HG03521 (cell line): Measurements from ENCODE around the gene SNX20.

Experiments
- ATAC-seq: cut with Tn5 transposase; IDR thresholded peaks from one replicate; pipeline ENCODE4 v1.9.1; 2021; ENCODE audit warnings: mild to moderate bottlenecking, moderate library complexity; ENCODE audit not compliant: unreplicated experiment

Gene SNX20

GRCh38 chr16:50705436-50706110 lies 24.5 kb upstream of the SNX20 start:
- no peak for ATAC-seq

GRCh38 chr16:50704245-50704644 lies 23.1 kb upstream of the SNX20 start:
- ATAC-seq = no peak

DNA sequence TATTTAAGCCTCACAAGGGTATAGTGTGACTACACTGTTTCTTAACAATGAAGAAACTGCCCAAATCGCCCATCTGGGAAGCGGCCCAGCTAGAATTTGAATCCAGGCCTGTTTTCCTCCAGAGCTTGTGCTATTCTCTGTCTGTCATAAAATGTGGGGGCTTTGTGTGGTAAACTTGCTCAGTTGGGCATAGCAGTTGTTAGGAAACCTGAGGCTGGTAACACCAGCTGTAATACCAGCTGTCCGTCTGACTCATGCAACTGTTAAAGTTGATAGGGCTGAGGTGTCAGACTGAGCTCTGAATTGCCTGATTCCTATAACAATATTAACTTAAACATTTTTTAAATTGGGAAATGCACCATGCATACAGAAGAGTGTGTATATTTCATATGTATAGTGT lies 21.6 kb upstream of the SNX20 start:
- no peak for ATAC-seq

DNA sequence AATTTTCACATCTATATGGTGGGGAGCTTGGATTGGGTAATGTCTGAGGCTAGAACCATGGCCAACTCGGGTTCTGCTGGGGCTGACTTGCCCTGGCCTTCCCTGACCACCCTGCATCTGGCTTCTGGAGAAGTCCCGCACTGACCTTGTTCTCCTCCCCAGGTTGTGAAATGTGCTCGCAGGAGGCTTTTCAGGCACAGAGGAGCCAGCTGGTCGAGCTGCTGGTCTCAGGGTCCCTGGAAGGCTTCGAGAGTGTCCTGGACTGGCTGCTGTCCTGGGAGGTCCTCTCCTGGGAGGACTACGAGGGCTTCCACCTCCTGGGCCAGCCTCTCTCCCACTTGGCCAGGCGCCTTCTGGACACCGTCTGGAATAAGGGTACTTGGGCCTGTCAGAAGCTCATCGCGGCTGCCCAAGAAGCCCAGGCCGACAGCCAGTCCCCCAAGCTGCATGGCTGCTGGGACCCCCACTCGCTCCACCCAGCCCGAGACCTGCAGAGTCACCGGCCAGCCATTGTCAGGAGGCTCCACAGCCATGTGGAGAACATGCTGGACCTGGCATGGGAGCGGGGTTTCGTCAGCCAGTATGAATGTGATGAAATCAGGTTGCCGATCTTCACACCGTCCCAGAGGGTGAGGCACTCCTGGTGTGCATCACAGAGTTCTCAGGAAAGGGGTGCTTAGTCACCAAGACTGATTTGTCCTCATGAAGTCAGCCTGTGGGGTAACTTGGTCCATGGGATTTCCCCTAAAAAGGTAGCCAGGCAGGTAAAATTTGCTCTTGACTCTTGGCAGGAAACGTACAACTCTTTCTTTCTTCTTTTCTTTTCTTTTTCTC lies 18.4 kb upstream of the SNX20 start:
- ATAC-seq = no peak

GRCh38 chr16:50697881-50698767 lies 17.0 kb upstream of the SNX20 start:
- ATAC-seq = peak; percentile 34

- no peak for ATAC-seq
These were observed 16.3 kb upstream of the SNX20 start for GRCh38 chr16:50697421-50697715.

DNA sequence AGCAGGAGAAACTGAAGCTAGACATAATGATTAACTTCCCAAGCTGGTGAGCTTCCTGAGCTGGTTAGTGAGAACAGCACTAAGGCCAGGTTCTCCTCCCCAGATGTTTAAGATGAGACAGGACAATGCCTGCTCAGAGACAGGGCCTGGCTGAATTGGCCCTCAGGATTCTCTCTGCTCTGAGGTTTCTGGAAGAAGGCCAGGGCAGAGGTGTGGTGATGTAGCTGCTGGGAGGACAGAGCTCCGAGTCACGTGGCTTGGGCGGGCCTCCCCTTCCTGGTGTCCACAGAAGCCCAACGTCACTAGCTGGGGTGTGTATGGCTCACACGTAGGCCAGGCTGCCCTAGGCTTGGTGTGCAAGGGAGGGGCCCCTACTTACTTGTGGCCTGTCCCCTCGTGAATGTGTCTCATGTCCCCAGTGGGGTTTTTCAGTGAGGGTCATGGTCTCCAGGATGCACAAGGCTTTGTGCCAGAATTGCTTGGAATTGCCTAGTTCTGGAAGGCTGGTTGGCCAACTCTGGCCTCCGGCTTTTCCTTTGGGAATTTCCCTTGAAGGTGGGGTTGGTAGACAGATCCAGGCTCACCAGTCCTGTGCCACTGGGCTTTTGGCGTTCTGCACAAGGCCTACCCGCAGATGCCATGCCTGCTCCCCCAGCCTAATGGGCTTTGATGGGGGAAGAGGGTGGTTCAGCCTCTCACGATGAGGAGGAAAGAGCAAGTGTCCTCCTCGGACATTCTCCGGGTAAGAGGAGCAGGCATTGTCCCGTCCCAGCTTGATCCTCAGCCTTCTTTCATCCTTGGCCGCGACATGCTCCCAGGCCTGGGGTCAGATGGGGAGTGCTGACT lies 15.7 kb upstream of the SNX20 start:
- peak; percentile 49 for ATAC-seq

DNA sequence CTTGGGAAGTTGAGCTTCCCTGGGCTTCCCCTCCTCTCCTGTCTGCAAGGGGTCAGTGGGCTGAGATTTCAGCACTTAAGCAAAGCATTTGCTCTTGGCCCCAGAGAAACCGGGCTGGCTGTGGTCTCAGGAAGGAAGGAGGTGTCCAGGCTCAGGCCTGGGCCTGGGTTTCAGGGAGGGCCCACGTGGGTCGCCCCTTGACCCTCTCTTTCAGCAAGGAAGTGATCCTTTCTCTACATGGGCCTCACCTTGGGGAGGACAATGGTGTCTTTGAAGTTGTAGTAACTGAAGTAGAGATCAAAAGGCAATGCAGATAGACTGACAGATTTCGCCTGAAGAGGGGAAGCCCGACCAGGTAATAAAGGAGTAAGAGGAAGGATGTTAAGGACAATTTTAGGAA lies 15.0 kb upstream of the SNX20 start:
- no peak for ATAC-seq

- ATAC-seq = no peak
These were observed 14.2 kb upstream of the SNX20 start for GRCh38 chr16:50695017-50696000.

DNA sequence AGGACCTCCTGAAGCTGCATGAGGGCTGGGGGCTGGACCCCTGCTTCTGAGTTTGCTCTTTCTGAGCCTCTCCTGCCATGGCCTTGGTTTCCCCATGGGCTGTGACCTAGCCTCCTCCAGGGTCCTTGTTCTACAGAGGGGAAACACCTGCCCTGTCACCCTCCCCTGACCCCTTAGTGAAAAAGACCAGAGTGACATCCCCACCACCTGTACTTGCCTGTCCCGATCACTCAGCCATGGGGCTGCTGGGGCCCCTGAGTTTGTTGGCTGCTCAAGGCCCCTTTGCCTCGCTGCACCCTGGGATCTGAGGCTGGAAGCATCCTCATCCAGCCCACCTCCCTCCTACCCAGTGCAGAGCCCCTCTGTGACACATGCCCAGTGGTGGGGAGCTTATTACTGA lies 13.1 kb upstream of the SNX20 start:
- ATAC-seq = no peak

DNA sequence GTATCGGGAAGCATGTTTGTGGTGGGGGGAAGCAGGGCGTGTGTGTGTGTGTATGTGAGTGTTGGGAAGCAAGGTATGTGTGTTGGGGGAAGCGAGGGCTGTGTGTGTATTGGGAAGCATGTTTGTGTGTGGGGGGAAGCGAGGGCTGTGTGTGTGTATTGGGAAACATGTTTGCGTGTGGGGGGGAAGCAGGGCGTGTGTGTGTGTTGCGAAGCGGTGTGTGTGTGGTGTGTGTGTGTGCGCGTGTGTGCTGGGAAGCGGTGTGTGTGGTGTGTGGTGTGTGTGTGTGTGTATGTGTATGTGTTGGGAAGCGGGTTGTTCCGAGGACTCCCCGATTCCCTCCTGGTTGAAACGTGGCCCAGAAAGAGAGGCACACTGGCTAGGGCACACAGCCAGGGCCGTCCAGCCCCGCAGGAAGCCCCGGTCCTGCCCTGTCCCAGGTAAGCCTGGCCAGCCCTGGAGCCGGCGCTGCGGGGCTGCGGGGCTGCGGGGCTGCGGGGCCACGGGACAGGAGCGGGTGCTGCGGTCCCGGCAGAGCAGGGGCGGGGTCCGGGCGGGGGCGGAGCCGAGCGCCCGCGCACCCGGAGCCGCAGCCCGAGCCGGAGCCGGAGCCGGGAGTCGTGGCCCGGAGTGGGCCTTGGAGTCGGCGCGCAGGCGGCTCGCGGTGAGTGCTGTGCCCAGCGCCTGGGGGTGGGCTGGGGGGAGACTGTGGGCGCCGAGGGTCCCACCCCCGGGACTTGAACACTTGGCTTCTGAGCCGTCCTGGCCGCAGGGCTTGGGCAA lies 12.1 kb upstream of the SNX20 start, which contains the start of gene NOD2:
Gene NOD2 (plus strand): TSS at position 608 of the 783 bp plus-strand sequence. CDS start 5,890 bp downstream, outside the sequence.
- ATAC-seq = no peak

DNA sequence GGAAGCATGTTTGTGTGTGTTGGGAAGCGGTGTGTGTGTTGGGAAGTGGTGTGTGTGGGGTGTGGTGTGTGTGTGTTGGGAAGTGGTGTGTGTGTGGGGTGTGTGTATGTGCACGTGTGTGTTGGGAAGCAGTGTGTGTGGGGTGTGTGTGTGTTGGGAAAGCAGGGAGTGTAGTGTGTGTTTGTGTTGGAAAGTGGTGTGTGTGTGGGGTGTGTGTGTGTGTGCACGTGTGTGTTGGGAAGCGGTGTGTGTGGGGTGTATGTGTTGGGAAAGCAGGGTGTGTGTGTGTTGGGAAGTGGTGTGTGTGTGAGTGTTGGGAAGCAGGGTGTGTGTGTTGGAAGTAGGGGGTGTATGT lies 11.5 kb upstream of the SNX20 start:
- ATAC-seq = no peak

DNA sequence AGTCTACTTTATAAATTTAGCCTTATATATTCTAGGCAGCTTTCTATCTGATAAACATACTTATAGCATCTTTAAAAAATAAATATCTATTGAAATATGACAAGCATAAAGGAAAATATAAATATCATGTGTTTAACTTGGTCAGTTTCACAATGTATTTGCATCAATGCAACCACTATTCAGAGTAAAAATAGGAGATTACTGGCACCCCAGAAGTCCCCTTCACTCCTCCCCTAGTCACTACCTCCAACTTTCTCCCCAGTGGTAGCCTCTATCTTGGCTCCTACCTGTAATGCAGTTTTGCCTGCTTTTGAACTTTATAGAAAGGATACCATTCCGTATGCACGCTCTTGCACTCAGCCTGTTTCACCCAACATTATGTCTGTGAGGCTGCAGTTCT lies 9.1 kb upstream of the SNX20 start:
- no peak for ATAC-seq

- no peak for ATAC-seq
These were observed 7.8 kb upstream of the SNX20 start for GRCh38 chr16:50688867-50689266.

DNA sequence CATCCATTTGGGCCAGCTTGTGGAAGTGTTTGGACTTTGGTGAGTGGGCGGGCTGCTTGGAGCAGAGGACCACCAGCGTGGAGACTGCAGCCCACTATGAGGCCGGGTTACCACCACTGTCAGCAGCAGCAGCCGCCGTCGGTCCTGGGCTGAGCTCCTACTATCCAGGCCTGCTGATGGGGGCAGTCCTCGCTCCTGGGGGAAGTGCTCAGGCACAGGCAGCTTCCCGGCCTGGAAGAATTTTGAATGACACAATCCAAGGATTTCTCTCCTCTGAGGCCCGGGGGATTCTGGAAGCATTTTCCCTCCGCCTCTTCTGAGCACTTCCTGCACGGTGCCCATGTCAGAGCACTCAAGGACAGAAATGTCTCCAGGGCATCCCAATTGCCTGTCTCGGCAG lies 7.0 kb upstream of the SNX20 start:
- no peak for ATAC-seq

DNA sequence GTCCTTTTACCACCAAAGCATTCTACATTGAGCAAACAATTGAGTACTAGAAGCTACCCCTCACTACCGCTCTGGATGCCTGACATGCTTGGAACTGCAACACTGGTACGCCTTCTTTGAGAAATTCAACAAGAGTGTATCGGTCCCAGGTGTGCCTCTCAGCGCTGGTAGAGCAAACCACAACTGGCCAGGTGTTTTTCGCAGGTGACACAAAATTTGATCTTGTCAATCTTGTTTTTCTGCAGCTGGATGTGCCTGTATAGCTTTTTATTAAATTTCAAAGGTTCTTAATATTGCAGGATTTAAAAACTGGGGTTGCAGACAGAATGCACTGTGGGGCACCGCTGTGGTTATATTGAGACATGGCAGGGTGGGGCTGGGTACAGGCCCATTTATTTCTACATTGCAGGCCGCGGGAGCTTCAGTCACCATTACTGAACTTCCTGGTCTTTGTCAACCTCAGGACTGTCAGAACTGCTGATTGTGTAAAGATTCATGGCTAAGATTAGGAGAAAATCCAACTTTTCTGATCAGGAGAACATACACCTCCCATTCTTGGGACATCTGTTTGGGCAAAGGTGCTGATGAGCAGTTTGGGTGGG lies 4.5 kb upstream of the SNX20 start:
- ATAC-seq = no peak

DNA sequence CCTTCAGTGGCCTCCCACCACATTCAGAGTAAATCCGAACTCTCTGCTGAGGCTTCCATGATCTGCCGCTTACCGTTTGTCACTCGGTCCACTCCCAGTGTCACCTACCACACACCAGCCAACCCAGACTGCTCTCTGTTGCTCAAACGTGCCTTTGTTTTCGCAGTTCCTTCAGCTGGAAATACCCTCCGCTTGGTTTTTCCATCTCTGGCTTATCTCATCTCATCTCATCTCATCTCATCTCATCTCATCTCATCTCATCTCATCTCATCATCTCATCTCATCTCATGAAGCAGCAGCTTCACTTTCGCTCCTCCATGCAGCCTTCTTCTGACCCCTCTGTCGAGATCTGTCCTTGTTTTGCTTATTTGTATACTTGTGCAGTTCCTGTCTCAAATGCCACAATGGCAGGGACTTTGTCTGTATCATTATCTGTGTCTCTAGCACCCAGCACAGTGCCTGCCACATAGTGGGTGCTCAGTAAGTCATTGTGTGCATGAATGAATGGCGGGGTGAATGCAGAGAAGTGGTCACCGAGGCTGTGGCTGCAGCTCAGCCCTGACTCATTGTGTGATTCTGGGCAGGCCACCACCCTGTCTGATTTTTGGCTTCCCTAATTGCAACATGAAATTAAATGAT lies 3.8 kb upstream of the SNX20 start:
- ATAC-seq = no peak
